ENCODE measurements around the gene NUP153.
A peak's percentile ranks its signal among the peaks of the same experiment; 100 is the strongest.

DNA sequence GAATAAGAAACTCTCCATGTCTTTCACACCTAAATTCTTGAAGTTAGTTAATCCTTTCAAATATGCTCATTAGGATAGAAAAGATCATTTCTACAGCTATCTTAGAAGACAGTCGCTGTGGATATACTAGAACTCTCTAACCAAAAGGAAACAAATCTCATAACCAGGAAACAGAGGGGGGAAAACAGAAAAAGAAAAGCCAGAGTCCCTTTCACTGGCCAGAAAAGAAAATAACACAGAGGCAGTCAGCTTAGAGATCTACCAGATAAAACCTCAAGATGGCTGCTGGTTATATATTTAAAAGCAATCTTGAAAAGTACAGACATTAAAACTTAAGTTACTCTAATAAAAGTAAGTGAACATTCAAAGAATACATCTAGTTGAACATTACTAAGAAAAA is 19.6 kb downstream of the NUP153 start:
- TF ChIP-seq GATA2 (IDR thresholded peaks at IDR 0.05; ENCODE audit: low read depth, low read length): no peak; the same call in 1 of the 2 replicates
- peak; percentile 45; the same call in 1 of the 2 replicates for TF ChIP-seq GATA3 (IDR thresholded peaks at IDR 0.05; ENCODE audit: low read depth, low read length)
